Medulla oblongata (tissue), 1 donor: ENCODE data around the gene RWDD3.
A peak's percentile ranks its signal among the peaks of the same experiment; 100 is the strongest.

Experiments
- DNase-seq: peaks from one replicate; pipeline ENCODE4 v3.0.0-alpha.2; 2015; ENCODE audit errors: extremely low spot score

RWDD3 gene

DNA sequence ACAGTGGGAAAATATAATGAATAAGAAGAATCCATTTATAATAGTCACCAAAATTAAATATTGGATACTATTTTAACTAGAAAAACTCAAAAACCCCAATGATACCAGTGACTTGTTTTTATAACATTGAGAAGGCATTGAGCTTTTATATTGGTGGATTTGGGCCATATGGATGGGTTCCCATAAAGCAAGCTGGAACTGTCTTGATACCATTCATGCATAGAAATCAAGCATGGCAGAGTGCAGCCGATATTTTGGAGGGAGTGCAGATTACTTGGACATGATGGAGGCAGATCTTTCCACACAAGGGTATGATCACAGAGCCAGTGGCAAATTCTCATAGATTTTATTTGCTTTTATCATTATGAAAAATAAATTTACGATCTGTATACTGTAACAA lies 3.8 kb upstream of the RWDD3 start:
- peak; percentile 33 for DNase-seq

DNA sequence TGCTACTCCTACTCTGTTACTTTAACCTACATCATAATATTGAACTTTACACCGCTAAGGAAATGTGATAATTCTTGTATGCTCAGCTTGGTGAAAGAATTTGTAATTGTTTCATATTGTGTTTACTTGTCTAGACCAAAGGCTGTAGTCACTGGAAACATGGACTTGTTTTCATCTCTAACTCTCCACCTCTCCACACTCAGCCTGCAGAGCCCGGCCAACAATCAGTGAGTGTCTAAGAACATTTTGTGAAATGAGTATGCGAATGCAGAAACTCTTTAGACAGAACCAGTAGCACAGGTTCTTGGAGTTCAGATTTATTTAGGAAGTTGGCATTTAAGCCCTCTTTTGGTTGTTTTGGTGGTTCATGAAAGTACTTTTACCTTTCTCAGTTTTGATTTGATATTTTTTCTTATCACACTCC lies 3.2 kb upstream of the RWDD3 start:
- peak; percentile 57 for DNase-seq

DNA sequence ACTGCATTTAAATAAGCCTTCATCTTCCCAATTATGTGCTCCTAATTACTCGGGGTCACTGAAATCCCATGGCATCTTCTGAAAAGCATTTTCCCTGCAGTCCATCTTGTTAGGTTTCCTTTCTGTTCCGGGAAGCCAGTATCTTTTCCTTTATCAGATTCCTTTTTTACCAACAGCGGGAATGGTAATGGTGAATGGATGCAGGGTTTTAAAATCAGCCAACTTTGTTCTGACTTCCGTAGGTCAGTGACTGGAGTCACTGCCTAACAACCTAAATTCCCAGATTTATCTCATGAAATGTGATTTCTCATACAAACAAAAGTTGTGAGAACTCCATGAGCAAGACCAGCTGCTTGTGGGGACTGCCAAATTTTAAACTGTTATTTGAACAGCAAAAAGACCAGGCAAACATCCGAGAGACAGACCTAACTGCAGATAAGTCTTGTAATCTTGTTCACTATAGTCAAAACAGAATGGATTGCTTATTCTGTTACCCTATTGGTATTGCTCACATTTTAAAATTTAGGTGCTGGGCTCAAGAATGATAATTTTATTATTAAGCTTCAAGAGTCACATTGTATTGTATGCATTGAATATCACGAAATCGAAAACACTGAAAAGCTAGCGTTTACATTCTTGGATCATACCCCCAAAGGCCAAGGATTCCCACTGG lies 1.2 kb upstream of the RWDD3 start:
- peak; percentile 54 for DNase-seq

DNA sequence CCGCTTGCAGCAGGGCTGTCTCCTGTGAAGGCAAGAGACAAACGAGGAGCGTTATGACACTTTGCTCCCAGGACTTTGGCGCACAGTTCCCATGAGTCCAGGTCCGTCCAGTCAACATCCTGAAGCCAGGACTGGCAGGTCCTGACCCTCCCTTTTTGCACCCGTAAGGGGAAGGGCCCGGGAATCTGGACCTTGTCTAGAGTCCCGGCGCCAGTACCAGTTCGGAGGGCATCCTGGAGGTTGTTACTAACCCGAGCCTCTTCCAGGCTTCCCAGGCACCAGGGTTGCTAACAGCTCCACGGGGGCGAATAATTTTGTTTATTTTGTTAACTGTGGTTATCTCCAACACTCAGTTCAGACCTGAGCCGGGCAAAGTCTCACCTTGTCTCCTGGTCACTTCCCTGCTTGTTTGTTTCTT lies 682 bp upstream of the RWDD3 start:
- peak; percentile 61 for DNase-seq

DNA sequence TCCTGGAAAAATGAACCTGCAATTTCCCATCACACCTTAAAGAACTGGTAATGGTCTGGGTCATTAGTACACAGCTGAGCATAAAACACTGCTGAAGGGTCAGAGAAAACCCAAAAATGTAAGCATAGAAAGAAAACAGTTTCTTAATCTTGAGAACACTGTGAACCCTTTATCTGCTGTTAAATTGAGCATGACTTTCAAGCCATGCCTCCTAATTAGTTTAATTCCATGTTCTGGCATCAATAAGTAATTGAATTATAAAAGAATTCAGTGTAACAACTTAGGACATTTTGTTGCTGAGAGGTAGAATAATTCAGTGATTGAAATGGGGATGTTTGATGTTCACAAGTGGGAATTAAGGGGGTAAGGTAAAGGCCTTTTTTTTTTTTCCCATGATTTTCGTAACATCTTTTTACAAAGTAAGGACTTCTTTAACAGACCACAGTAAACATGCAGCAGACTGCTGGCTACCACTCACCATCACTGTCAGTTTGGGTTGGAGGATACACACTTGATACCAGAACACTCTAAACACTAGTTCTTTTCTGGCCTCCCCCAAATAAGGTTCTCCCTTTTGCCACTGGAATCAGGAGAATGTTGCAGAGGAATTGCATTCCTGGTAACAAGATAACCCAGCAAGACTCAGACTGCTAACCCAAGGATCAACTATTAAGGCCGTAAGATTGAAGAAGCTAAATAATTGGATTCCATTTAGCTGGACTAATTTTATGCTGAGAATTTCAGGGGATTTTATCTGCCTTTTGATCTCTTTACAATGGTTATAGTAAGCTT lies 3.0 kb downstream of the RWDD3 start:
- no peak for DNase-seq

DNA sequence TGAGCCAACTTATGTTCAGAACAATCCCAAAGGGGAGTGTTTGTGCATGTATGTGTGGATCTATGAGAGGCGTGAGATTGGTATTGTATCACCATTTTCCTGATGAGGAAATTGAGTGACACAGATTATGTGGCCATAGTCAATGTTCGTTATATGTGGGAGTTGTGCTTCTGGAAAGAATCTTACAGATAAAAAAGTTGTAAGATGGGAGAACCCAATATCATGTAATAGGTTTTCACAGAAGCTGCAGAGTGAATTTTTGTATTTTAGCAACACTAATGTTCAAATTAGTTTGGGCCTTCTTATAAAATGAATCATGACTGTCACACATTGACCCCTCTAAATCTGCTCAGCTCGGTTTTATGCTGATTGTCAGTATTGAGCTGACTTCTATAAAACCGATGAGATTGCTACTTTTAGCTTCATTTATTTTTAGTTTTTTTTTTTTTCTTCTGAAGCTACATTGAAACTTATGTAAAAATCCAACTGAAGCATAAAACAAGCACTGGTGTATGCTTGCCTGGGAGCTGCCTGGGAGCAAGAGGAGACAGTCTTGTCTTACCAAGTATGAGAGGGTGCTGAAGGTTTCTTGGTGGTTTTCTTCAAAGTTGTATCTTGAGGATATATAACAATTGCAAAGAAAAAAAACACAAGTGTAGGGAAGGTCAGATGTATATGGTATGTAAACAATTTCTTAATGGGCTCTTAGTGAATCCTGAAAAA lies 4.1 kb downstream of the RWDD3 start:
- DNase-seq, result no peak

DNA sequence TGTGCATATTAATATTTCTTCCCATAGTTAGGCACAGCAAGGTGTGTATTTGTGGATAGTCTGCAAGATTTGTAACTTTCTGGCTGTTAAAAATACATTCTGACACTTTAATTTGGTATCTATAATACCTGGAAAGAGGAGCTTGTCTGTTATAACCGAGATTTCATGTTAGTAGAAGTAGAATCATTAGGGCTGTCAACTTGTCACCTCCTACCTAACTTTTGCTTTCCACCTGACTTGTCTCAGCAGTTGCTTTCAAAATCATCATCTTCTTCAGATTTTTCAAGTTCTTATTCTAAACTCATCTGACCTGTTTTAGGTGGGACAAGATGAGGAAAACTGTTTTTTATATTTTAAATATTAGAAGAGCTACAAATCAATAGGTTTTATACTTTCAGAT lies 11.0 kb downstream of the RWDD3 start:
- no peak for DNase-seq

DNA sequence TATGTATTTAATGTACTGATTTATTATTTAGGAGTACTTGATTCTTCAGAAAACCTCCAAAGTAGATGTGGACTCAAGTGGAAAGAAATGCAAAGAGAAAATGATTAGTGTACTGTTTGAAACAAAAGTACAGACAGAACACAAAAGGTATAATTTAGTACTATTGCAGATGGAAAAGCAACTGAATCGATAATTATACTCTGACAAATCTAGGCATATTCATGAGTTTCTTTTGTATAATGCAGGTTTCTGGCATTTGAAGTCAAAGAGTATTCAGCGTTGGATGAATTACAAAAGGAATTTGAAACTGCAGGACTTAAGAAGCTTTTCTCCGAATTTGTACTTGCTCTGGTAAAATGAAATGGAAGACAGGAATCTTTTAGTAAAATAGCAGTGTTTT lies 12.5 kb downstream of the RWDD3 start:
- DNase-seq, result peak; percentile 12

DNA sequence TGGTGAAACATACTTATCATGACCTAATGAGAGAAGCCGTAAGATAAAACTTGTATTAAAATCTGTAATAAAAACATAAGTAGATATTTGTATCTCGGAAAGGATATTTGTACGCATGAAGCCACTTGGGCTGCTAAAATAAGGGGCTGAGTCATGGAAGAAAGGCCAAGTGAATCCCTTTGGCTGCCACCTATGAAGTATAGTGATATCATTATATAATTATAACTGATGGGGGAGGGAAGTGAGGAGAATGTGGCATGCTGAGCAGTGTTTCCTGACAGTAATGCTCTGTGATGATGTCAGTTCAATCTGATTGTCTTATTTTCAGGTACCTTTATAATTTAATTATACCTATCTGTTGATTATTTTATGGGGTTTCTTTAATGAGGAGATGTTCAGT lies 13.6 kb downstream of the RWDD3 start:
- DNase-seq, result no peak

DNA sequence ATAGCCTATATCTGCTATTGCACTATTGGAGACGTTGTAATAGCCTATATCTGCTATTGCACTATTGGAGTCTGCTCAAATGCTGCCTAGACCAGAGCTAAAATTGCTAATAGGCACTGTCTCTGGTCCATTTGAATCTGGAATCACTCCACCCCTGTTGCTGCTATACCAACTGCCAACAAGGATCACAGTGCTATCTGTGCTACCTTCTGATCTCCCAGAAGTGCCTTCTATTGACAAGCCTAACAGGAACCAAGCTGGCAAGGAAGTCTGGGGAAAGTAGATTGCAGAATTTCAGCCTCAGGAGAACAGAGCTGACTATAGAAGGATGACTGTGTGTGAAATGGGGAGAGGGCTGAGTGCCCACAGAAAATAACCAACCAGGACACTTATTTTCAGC lies 15.9 kb downstream of the RWDD3 start:
- DNase-seq, result no peak

DNA sequence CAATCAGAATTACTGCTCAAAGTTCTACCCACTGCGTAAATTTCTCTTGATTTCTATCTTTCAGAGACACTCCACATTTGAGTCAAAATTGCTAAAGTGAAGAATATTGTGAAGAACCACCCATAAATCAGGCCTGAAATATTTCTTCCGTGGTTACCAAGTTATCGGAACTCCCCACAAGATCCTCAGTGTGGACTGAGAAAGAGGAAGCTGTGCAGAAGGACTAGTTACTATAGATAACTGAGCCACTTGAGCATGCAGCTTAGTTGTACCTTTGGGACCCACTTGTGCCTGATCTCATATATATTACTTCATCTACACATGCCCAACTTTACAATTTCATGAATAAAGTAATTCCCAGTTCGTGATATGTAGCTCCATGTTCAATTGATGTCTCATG lies 18.4 kb downstream of the RWDD3 start:
- DNase-seq, result no peak

DNA sequence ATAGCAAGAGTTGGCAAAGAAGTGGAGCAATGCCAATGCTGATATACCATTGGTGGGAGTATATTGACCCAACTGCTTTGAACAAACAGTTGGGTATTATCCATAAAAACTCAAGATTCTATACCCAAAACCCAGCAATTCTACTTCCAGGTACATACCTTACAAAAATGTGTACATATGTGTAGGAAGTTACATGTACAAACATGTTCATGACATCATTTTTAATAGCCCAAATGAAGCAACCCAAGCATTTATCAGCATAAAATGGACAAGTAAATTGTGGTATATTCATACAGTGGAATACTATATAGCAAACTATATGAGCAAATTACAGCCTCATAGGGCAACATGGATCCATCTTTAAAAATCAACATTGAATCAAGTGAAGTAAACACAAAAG lies 20.9 kb downstream of the RWDD3 start:
- no peak for DNase-seq

DNA sequence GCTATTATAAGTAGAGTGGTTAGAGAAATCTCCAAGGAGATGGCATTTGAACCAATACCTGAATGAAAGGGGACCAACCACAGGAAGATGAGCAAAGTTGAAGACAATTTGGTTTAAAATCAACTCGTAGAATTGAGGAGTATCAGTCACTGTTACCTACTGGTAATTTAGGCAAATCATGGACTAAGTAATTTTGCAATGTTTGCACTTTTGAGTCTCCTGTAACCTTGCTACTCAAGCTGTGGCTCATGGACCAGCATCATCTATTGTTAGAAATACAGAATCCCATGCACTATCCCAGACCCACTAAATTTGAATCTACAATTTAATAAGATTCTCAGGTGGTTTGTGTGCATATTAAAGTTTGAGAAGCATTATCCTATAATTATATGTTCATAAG lies 21.8 kb downstream of the RWDD3 start:
- DNase-seq, result no peak

DNA sequence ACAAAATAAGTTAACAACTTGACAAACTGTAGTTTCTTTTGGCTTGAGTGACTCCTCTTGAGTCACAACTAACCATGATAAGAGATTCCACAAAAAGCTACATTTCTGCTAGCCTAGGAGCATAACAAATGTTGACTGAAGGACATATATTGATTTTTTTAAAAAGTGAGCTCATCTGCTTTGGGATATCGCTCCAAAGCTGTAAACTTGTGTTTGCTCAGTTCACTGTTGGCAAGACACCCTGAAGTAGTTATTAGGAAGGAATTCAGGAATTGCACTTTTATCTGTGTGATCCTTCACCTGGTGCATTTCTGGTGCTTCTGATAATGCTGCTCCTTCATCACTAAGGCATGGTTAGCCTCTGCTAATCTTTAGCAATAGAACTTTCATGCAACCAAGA lies 23.7 kb downstream of the RWDD3 start:
- no peak for DNase-seq

DNA sequence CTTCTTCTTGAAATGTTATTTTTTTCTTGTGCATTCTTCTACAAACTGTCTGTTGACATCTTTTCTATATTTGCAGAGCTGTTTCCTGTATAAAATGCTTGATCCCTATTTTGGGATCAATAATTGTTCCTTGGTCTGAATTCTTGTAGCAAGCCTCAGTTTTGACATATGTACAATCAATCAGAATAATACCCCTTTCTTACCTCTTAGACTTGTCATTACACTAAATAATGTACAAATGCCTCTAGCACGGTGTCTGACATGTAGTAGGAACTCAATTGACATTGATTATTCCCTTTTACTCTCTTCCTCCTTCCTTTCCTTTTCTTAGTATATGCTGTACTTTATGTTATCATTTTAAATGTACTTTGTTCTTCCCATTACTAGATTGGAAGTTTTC lies 25.2 kb downstream of the RWDD3 start:
- DNase-seq, result no peak

DNA sequence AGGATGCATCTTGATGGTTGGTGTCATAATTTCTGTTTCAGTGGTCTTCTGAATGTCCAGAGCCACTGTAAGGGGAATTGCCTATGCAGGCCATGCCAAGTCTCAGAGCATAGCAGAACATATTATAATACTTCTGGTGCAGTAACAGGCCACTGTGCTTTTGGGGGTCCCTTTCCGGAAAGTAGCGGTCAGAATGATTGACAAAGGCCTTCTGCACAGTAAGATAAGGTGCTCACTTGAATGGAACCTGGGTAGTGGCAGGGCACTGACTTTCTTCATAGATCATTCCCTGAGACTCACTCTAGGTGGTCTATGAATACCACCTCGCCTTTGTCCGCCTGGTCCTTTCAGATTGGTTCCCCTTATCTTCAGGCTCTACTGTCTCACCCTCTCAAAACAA lies 28.9 kb downstream of the RWDD3 start:
- no peak for DNase-seq

DNA sequence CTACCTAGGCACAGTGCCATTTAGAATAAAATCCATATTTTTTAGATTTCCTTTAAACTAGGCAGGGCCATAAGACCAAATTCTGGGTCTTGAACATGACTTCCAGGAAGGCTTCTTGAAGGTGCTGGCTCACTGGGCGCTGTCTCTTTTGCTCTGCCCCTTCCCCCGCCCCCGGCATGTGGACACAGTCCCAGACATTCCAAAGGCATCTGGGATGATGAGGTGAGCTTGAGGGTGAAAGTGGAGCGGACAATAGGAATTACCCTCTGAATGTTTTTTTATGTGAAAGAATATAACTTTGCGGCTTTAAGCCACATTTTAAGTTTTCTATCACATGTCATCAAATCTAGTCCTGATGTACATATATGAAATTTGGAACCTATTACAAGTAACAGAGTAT lies 29.4 kb downstream of the RWDD3 start:
- DNase-seq, result no peak

DNA sequence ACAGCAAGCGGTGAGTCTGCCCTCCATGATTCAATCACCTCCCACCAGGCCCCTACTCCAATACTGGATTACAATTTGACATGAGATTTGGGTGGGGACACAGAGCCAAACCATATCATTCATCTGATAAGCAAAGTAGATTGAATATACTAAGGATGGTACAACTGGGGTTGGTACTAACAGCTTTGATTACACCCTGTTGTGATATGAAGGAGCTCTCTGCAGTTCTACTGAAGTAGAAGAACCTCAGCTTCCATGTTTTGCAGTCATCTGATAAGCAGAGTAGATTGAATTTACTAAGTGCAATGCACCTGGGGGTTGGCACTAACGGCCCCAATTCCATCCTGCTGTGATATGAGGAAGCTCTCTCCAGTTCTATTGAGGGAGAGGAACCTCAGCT lies 31.1 kb downstream of the RWDD3 start:
- no peak for DNase-seq

DNA sequence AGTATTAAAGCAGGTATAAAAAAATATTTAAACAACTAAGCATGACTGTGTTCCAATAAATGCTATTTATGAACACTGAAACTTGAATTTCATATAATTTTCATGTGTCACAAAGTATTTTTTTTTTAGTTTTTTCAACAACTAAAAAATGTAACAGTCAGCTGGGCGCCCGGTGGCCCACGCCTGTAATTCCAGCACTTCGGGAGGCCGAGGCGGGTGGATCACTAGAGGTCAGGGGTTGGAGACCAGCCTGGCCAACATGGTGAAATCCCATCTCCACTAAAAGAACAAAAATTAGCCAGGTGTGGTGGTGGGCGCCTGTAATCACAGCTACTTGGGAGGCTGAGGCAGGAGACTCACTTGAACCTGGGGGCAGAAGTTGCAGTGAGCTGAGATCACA lies 42.4 kb downstream of the RWDD3 start:
- DNase-seq, result no peak

DNA sequence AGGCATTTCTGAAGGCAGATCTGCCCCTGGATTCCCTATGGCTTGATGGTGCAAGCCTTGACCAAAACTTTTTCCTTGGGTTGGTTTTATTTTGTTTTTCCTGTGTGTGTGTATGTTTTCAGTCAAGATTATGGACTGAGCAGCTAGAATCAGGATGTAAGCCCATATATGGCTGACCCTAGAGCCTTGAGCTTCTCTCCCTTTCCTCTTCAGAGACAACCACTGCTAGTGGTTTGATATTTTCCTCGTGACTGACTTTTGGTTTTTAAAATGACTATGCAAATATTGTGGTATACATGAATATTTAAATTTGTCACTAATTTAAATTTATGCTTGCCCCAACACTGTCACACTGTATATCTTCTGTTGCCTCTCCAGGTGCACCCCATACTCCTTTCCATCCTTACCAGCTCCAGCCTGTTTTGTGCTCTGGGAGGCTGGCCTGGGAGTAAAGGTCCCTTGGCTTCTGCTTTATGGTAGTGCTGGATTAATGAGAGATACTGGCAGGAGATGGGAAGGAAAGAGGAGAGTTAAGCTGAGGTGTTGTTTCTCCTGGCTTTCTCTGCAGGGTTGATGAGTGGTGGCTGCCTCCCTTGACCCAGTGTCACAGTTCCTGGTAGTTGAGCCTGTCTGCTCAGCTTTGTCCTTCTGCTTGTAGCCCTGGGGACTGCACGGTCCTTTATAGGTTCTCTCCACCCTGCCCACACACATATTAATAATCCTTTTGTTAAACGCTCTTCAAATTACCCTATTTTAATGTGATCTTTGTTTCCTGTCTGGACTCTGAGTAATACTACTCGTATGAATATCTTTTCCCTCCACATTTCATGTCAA lies 44.4 kb downstream of the RWDD3 start:
- DNase-seq, result no peak

DNA sequence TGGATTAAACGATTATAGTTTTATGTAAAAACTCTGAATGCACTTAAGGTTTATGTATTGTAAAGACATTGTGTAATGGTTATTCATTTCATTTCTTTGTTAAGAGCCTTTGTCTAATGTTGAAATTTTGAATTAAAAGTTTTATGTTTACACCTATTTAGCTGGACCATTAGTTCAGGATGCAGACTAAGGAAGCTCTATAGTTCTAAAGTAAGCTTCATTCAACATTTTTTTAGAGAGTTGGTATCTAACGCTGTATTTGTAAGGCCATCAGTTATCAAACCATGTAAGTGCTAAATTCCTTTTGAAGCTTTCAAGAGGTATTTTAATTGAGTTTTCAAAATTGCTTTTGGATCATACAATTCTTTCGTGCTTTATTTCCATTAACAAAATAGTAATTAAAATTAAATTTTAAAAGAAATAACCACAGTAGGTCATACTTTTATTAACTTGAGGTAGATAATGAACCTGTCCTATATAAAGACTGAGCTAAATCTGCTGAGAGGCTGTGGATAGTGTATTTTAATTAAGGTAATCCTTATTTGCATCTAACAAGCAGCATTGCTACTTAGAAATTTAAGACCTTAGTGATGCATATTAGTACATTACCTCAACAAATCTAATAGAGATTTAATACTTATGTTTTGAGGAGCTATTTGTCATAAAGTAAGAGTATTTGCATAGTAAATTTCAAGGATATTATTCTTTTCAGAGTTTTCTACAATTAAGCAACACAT lies 47.9 kb downstream of the RWDD3 start:
- DNase-seq, result no peak
